HG03103 (cell line): ENCODE data around the gene BICC1.

Source experiments
- ATAC-seq: cut with Tn5 transposase; IDR thresholded peaks from one replicate; pipeline ENCODE4 v1.9.1; 2021; ENCODE audit warnings: low read depth; ENCODE audit not compliant: unreplicated experiment

Gene BICC1

GRCh38 chr10:58642283-58642682, 129.6 kb downstream of the BICC1 start:
- ATAC-seq: no peak

GRCh38 chr10:58642916-58643428, 130.3 kb downstream of the BICC1 start:
- ATAC-seq: no peak

GRCh38 chr10:58644311-58644710, 131.6 kb downstream of the BICC1 start:
- no peak for ATAC-seq

DNA sequence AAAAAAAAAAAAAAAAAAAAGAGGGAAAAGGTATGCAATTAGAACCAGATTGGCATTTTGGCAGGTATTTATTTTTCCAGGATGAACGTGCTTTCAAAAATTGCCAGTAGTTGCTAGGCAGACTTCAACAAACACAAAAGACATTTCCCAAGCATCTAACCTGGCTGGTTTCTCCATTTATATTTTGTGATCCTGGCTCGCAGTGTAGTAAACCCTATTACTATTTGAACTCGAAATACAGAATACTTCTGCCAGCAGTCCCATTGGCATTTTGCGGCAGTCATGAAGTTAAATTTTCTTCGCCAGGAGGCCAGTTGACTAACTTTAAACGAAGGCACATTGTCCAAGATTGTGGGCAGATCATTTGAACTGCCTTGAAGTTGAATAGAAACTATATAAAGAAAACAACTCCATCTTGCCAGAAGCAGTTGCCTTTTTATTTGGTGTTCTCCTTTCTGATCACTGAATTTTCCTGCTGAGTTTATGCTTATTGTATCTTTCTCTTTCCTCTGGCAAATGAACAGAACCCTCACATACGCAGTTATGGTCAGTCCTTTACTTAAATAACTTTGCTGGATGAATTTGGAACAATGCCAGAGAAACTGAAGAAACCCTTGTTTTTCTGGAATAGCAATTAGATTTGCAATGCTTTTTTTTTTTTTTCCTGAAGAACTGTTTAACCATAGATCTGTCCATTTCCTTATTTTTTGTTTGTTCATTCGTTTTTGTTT, 132.9 kb downstream of the BICC1 start:
- ATAC-seq: no peak

DNA sequence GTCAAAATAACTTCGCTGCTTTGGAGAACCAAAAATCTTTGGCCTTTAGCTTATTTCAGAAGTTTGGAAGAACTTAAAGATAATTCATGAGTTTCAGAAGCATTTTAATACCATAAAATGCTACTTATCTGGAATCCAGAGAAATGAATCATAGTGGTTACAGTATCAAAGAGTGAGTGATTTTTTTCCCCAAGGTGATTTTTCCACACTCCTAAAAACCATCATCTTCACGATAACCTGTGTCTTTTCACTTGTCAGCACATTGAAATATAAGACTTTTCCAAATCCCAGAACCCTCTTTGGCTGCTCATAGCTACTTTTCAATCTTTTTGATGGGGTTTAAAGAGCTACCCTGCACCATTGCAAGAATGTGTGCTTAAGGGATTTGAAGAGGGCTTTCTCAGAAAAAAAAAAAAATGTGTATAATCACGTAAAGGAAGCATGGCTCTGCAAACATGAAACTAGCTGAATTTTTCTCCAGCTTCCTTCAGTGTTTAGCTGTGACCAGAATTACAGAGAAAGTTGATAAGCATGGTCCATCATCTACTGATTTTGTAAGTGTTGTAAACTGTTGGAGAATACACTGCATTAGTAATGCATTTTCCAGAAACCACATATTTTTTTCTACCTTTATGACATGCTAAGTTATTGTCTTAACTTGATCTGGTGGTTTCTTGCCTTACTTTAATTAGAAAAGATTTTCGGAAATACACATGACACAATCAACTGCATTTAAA, 134.9 kb downstream of the BICC1 start:
- no peak for ATAC-seq

DNA sequence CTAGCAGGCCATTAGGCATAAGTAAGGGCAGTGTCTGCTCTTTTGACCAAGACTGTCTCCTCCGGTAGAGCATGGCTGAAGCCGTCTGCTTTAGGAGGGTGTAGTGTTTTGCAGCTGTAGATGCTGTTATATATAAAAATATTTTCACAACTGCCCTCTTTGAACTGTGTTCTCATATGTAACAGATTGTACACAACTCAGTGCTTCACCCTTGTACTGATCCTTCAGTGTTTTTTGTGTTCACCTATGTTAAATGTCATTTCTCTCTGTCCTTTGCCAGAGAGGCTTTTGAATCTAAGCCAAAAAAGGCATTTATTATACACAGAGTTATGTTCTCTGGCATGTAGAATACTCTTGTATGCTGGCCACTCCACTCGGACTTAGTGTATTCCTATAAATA, 135.5 kb downstream of the BICC1 start:
- ATAC-seq: no peak

DNA sequence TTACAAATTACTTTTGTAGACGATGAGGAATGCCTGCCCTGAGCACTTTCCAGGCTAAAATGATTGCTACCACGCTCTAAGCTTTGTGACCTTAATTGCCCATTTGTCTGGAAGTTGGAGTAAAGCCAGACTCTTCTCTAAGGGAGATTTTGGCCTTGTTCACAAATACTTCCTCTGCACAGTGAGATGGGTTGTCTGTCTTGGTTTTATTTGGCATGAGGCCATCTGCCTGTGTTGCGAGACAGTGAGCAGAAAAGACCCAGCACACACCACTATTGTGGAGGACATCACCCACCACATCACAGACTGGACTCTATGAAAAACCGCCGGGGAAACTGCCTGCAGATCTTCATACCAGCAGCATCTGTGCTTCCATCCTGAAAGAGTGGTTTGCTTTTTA, 138.4 kb downstream of the BICC1 start:
- no peak for ATAC-seq

GRCh38 chr10:58651742-58652141, 139.1 kb downstream of the BICC1 start:
- no peak for ATAC-seq

- ATAC-seq: no peak
These were observed 140.5 kb downstream of the BICC1 start for GRCh38 chr10:58653139-58653538.

GRCh38 chr10:58660575-58661255, 148.0 kb downstream of the BICC1 start:
- no peak for ATAC-seq

- ATAC-seq: no peak
These were observed 148.7 kb downstream of the BICC1 start for GRCh38 chr10:58661336-58661735.

DNA sequence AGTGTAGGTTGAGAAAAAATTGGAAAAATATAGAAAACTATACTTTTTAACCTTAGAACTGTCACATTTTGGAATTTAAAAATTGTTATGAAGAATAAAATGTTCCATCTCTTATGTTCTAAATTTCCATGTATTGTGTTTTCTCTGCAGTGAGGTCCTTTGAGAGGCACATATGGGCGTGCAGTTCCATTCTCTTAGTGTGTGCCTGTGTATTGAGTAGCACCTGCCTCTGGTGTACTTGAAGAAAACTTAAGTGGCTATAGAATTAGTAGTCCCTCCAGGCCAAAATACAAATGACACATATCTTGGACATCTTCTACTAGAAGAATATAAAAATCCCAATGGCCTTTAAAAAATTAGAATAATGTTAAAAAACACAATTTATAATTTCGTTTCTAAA, 149.2 kb downstream of the BICC1 start:
- no peak for ATAC-seq

- no peak for ATAC-seq
These were observed 149.6 kb downstream of the BICC1 start for GRCh38 chr10:58662314-58662713.

GRCh38 chr10:58665361-58665760, 152.7 kb downstream of the BICC1 start:
- ATAC-seq: no peak

- ATAC-seq: no peak
These were observed 153.4 kb downstream of the BICC1 start for GRCh38 chr10:58666024-58666423.

DNA sequence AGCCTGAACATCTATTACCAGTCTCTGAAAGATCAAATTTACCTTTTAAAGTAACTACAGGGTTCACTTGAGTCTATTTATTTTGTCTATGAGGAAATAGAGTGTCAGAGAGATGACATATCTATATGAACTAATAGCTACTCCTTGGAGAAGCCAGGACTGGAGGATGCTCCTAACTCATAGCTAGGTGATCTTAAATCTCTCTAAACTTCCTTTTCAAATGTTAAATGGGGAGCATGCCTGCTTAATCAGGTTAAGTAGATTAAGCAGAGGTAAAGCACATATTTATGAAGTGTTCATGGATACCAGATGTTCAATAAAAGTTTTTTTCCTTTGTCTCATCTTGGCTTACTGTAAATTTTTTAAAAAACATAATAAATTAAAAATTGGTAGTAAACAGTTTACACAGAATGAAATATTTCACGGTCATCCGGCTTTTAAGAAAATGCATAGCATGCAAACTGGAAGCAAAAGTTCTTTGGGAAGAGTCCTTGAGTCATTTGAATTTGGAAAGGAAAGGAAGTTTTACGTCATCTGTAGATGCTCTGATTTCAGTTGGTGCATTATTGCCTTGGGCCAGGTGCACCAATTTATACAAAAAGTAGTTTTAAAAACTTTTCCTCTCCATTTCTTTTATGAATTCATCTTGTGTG, 155.1 kb downstream of the BICC1 start:
- ATAC-seq: no peak

- no peak for ATAC-seq
These were observed 160.2 kb downstream of the BICC1 start for GRCh38 chr10:58672845-58673244.

DNA sequence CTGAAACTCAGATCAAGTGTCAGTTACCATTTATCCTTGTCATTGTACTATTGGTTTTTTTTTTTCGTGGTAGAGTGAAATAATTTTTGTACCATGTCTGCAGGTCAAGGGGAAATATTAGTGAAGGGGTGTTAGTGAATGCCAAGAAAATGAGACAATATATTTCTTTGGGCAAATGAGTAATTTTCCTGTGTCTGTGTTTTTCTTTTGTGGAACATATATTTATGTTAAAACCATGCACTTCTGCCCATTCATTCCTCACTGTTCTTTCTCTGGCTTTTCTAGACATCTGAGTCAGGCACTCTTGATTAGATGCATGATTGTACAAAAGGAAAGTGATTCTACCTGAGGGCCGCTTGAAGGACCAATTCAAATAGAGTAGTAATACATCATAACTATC, 161.6 kb downstream of the BICC1 start:
- ATAC-seq: no peak

DNA sequence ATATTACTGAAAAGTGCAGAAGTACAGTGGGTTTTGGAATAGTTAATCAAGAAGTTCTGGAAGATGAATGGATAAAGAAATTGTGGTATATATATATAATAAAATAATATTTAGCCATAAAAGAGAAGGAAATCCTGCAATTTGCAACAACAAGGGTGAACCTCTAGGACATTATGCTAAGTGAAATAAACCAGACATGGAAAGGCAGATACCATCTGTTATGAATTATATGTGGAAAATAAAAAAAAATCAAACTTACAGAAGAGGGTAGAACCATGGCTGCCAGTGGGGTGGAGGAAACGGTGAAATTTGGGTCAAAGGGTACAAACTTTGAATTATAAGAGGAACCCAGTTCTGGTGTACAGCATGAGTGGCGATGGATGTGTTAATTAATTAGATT, 162.6 kb downstream of the BICC1 start:
- no peak for ATAC-seq

GRCh38 chr10:58691528-58691927, 178.9 kb downstream of the BICC1 start:
- ATAC-seq: no peak

DNA sequence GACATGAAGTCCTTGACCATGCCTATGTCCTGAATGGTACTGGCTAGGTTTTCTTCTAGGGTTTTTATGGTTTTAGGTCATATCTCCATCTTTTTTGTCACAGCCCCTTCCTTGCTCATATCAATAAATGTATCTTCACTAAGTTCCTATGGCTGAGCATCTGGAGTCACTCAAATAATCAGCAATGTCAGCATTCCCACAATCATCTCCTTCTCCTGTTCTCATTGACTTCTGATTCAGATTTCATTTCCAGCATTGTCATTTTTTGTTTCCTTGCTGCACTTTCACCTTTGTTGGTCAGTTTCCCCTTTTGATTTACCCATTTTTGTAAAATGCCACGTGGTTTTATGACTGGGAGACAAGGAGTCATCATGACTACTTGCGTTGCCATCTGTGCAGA, 181.2 kb downstream of the BICC1 start:
- ATAC-seq: no peak
